KBM-7 (cell line): Measurements from ENCODE around the gene RNF11.
"Not testable (repeated sequence)": the region's sequence is repeated elsewhere in the genome, so short reads cannot be mapped to it uniquely, and the experiment has no call there.

Experiments
- DNase-seq: peaks from one replicate; pipeline ENCODE4 v3.0.0-alpha.2; 2015
- in situ Hi-C: fragments of 300-500 bp; cut with MboI; formaldehyde crosslinking; loops from 2 replicates; pipeline ENCODE4 v1.14.3; 2020; ENCODE audit warnings: low sequenced_read_pairs, low pct_unique_long_range_greater_than_20kb, mixed read lengths

Gene RNF11

GRCh38 chr1:51224255-51224654 is 11.8 kb upstream of the RNF11 start:
- no peak for DNase-seq
- in situ Hi-C loops: no loop called here

- in situ Hi-C loops, DNase-seq: not testable (repeated sequence)
These were observed 8.7 kb upstream of the RNF11 start for GRCh38 chr1:51227231-51227960.

- DNase-seq, in situ Hi-C loops: not testable (repeated sequence)
These were observed 7.6 kb upstream of the RNF11 start for GRCh38 chr1:51228471-51228870.

- in situ Hi-C loops: no loop called here
- no peak for DNase-seq
These were observed 5.5 kb upstream of the RNF11 start for GRCh38 chr1:51230501-51231078.

GRCh38 chr1:51231120-51231519 is 5.0 kb upstream of the RNF11 start:
- in situ Hi-C loops: no loop called here
- DNase-seq: no peak

- in situ Hi-C loops: no loop called here
These were observed 4.2 kb upstream of the RNF11 start for GRCh38 chr1:51231896-51232295.

GRCh38 chr1:51234236-51234635 is 1.8 kb upstream of the RNF11 start:
- DNase-seq, in situ Hi-C loops: not testable (repeated sequence)

More at GRCh38 chr1:51231896-51232295, 4.2 kb upstream of the RNF11 start:
- no peak for DNase-seq

GRCh38 chr1:51234721-51235425 is 1.2 kb upstream of the RNF11 start:
- in situ Hi-C loops: no loop called here
- peak; percentile 87 for DNase-seq

- in situ Hi-C loops: no loop called here
- DNase-seq: peak; percentile 51
These were observed 668 bp downstream of the RNF11 start for GRCh38 chr1:51236531-51237350.

- in situ Hi-C loops: no loop called here
- DNase-seq: peak; percentile 13
These were observed 1.4 kb downstream of the RNF11 start for GRCh38 chr1:51237351-51238033.

- in situ Hi-C loops: no loop called here
- DNase-seq: peak; percentile 24
These were observed 1.9 kb downstream of the RNF11 start for GRCh38 chr1:51238034-51238403.

- in situ Hi-C loops: no loop called here
- no peak for DNase-seq
These were observed 4.0 kb downstream of the RNF11 start for GRCh38 chr1:51240084-51240483.

- in situ Hi-C loops: no loop called here
- no peak for DNase-seq
These were observed 5.0 kb downstream of the RNF11 start for GRCh38 chr1:51241119-51241518.

- no peak for DNase-seq
- in situ Hi-C loops: no loop called here
These were observed 6.5 kb downstream of the RNF11 start for GRCh38 chr1:51242546-51242945.

- in situ Hi-C loops: no loop called here
- DNase-seq: no peak
These were observed 10.9 kb downstream of the RNF11 start for GRCh38 chr1:51247022-51247421.

GRCh38 chr1:51247499-51247898 is 11.4 kb downstream of the RNF11 start:
- DNase-seq: no peak
- in situ Hi-C loops: no loop called here

GRCh38 chr1:51249445-51249844 is 13.4 kb downstream of the RNF11 start:
- DNase-seq: no peak
- in situ Hi-C loops: no loop called here

GRCh38 chr1:51250729-51251128 is 14.7 kb downstream of the RNF11 start:
- DNase-seq, in situ Hi-C loops: not testable (repeated sequence)

- DNase-seq, in situ Hi-C loops: not testable (repeated sequence)
These were observed 15.1 kb downstream of the RNF11 start for GRCh38 chr1:51251165-51251564.
